Measurements from ENCODE around the gene LILRA1. TPM values are rescaled to one million over a fixed set of nuclear protein-coding genes. Genes with fewer than 3 reads are reported as not detected.
"Not testable (repeated sequence)": the region's sequence is repeated elsewhere in the genome, so short reads cannot be mapped to it uniquely, and the experiment has no call there.

LILRA1 gene
- total RNA-seq, 4 donors from 2014 or later, result not detected

DNA sequence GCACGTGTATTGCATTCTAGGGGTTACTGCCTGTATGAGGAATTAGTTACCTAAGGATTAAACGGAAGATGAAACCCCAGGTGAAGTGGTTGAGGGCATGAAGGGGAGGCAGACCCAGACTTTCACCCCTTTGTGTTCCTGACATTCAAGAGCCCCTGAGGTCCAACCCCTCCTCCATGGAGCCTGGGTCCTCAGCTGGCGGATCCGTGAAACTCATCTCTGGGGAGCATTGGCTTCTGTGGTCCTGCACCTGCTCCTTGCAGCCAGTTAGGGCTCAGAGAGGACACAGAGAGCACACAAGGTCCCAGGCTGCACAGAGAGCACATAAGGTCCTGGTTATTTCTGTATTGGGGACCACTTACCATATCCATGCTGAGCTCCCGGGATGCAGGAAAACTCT lies 7.0 kb upstream of the LILRA1 start:
- no peaks in the 10 kb centered on the region for H3K27me3 ChIP-seq
- WGBS, result 63% methylated on average over 4 of the region's 5 CpGs

DNA sequence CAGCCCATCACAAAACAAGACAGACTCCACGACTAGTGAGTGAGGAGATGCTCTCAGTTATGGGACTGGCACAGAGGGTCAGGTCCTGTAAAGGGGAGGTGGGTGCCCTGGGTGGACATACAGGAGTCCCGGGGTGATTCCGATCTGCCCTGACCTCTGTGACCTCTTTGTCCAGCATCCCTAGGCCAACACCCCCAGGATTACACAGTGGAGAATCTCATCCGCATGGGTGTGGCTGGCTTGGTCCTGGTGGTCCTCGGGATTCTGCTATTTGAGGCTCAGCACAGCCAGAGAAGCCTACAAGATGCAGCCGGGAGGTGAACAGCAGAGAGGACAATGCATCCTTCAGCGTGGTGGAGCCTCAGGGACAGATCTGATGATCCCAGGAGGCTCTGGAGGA lies 6.4 kb upstream of the LILRA1 start:
- Histone ChIP-seq H3K27me3 (no peaks in the 10 kb centered on the region), H3K4me3 (no peak overlapping the region), H3K9me3 (peaks cover 7% of the 10 kb centered on the region), H3K27ac (no peak overlapping the region), H3K4me1 (no peaks in the 10 kb centered on the region), H3K36me3 (no peaks in the 10 kb centered on the region)
- no peak for DNase-seq (ENCODE audit: low spot score in 2 of 2)
- TF ChIP-seq, protein P1, sequence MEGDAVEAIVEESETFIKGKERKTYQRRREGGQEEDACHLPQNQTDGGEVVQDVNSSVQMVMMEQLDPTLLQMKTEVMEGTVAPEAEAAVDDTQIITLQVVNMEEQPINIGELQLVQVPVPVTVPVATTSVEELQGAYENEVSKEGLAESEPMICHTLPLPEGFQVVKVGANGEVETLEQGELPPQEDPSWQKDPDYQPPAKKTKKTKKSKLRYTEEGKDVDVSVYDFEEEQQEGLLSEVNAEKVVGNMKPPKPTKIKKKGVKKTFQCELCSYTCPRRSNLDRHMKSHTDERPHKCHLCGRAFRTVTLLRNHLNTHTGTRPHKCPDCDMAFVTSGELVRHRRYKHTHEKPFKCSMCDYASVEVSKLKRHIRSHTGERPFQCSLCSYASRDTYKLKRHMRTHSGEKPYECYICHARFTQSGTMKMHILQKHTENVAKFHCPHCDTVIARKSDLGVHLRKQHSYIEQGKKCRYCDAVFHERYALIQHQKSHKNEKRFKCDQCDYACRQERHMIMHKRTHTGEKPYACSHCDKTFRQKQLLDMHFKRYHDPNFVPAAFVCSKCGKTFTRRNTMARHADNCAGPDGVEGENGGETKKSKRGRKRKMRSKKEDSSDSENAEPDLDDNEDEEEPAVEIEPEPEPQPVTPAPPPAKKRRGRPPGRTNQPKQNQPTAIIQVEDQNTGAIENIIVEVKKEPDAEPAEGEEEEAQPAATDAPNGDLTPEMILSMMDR (IDR thresholded peaks at IDR 0.05), result no peak
- TF ChIP-seq POLR2A (IDR thresholded peaks at IDR 0.05), result no peak
- no peak for TF ChIP-seq POLR2AphosphoS5 (IDR thresholded peaks at IDR 0.05)
- no peak for TF ChIP-seq EP300 (IDR thresholded peaks at IDR 0.05)
- 78% methylated on average over 6 of the region's 7 CpGs for WGBS

More for the DNA sequence above, 7.0 kb upstream of the LILRA1 start:
- H3K4me1 ChIP-seq, result no peaks in the 10 kb centered on the region
- H3K36me3 ChIP-seq, result no peaks in the 10 kb centered on the region
- H3K27ac ChIP-seq, result no peak overlapping the region
- H3K9me3 ChIP-seq, result peaks cover 7% of the 10 kb centered on the region
- no peak overlapping the region for H3K4me3 ChIP-seq
- no peak for DNase-seq (ENCODE audit: low spot score in 2 of 2)
- no peak for TF ChIP-seq POLR2A (IDR thresholded peaks at IDR 0.05)
- no peak for TF ChIP-seq POLR2AphosphoS5 (IDR thresholded peaks at IDR 0.05)
- TF ChIP-seq EP300 (IDR thresholded peaks at IDR 0.05), result no peak
- TF ChIP-seq, protein P1 (IDR thresholded peaks at IDR 0.05), result no peak

DNA sequence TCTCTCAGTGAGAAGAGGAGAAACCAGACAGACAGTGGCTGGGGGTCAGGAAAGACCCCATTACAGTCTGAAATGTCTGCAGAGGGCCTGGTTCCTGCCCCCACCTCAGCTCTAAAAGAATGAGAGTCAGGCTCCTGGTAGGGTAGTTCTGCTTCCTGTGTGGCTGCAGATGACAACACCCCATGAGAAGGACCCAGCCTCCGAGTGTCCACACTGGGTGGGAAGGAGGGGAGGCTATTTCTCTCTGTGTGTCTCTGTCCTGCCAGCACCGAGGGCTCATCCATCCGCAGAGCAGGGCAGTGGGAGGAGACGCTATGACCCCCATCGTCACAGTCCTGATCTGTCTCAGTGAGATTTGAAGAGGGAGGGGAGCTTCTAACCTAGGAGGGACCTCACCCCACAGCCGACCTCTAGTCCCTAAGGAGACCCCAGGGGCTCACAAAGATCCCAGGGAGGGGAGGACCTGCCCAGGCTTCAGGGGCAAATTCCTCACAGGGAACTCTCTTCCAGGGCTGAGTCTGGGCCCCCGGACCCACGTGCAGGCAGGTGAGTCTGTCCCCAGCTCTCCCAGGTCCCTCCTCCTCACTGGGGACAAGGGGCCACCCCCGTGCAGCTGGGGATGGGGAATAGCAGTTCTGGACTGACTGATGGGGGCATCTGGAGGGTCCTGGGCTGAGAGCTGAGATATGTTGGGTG lies 647 bp downstream of the LILRA1 start:
- not testable (repeated sequence) for H3K4me1 ChIP-seq; H3K27me3 ChIP-seq; H3K27ac ChIP-seq; H3K36me3 ChIP-seq; H3K4me3 ChIP-seq; H3K9me3 ChIP-seq; DNase-seq (ENCODE audit: low spot score in 2 of 2)
- 46% methylated on average over 3 of the region's 9 CpGs for WGBS

DNA sequence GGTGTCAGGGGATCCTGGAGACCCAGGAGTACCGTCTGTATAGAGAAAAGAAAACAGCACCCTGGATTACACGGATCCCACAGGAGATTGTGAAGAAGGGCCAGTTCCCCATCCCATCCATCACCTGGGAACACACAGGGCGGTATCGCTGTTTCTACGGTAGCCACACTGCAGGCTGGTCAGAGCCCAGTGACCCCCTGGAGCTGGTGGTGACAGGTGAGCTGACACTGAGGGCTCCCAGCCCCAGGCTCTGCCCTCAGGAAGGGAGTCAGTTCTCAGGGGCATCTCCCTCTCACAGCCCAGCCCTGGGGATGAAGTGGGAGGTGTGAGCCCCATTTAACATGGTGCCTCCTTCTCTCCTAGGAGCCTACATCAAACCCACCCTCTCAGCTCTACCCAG lies 1.3 kb downstream of the LILRA1 start:
- H3K27ac ChIP-seq, result no peak overlapping the region
- H3K36me3 ChIP-seq, result no peaks in the 10 kb centered on the region
- no peaks in the 10 kb centered on the region for H3K9me3 ChIP-seq
- H3K27me3 ChIP-seq, result no peaks in the 10 kb centered on the region
- DNase-seq (ENCODE audit: low spot score in 2 of 2), result no peak
- no peak overlapping the region for H3K4me3 ChIP-seq
- no peak for TF ChIP-seq POLR2AphosphoS5 (IDR thresholded peaks at IDR 0.05)
- no peak for TF ChIP-seq POLR2A (IDR thresholded peaks at IDR 0.05)
- TF ChIP-seq, protein P1 (IDR thresholded peaks at IDR 0.05), result no peak
- H3K4me1 ChIP-seq, result no peaks in the 10 kb centered on the region
- whole genome bisulfite sequencing, result no CpG with 5 or more reads among the region's 5 CpGs

DNA sequence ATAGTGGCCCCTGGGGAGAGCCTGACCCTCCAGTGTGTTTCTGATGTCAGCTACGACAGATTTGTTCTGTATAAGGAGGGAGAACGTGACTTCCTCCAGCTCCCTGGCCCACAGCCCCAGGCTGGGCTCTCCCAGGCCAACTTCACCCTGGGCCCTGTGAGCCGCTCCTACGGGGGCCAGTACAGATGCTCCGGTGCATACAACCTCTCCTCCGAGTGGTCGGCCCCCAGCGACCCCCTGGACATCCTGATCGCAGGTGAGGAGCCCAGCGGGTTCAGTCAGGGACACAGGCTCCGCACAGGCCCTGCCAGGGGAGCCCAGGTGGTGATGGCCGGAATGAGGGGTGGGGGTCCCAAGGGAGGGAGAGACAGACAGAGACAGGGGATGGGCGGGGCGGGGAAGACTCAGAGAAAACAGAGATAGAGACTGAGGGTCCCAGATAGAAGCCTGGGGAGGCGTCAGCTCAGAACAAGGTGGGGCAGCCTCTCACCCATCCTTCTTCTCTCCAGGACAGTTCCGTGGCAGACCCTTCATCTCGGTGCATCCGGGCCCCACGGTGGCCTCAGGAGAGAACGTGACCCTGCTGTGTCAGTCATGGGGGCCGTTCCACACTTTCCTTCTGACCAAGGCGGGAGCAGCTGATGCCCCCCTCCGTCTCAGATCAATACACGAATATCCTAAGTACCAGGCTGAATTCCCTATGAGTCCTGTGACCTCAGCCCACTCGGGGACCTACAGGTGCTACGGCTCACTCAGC lies 2.4 kb downstream of the LILRA1 start:
- H3K36me3 ChIP-seq, H3K4me3 ChIP-seq, H3K27me3 ChIP-seq, H3K27ac ChIP-seq, H3K9me3 ChIP-seq, H3K4me1 ChIP-seq: not testable (repeated sequence)
- WGBS, result 91% methylated on average over 18 of the region's 26 CpGs
- peak in 1 of 2 donors; percentile 38 for DNase-seq (ENCODE audit: low spot score in 2 of 2)

DNA sequence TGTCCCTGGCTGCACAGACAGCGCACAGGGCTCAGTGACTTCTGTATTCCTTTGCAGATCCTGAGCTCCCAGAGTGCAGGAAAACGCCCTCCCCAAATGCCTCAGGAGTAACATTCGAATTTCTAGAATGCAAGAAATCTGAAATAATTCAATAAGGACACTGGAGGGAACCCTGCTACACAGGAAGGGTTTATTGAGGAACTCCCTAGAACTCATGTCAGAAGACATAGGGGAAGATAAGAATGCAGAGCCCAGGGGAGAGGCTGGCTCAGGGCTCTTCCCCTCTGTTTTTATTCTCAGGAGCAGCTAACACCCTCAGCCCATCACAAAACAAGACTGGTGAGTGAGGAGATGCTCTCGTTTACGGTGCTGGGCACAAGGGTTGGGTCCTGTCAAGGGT lies 6.8 kb downstream of the LILRA1 start:
- 72% methylated on average over 5 of the region's 5 CpGs for WGBS

More for the DNA sequence above, 6.8 kb downstream of the LILRA1 start:
- H3K9me3 ChIP-seq, result peaks cover 3% of the 10 kb centered on the region
- no peak overlapping the region for H3K27ac ChIP-seq
- DNase-seq (ENCODE audit: low spot score in 2 of 2), result no peak
- no peaks in the 10 kb centered on the region for H3K27me3 ChIP-seq
- H3K4me1 ChIP-seq, result no peaks in the 10 kb centered on the region
- no peaks in the 10 kb centered on the region for H3K36me3 ChIP-seq
- H3K4me3 ChIP-seq, result no peak overlapping the region
- TF ChIP-seq POLR2A (IDR thresholded peaks at IDR 0.05), result no peak
- no peak for TF ChIP-seq EP300 (IDR thresholded peaks at IDR 0.05)
- TF ChIP-seq POLR2AphosphoS5 (IDR thresholded peaks at IDR 0.05), result no peak
- TF ChIP-seq, protein P1 (IDR thresholded peaks at IDR 0.05), result no peak

All from suprapubic skin (tissue), 4 donors.